Measurements from ENCODE around the gene KIAA2012. TPM values are rescaled to one million over a fixed set of nuclear protein-coding genes. Genes with fewer than 3 reads are reported as not detected.

The KIAA2012 gene
- total and polyA plus RNA-seq, 2 of the 4 experiments (the other 2 are of a cell fraction) = under 0.01 to 0.09 TPM

DNA sequence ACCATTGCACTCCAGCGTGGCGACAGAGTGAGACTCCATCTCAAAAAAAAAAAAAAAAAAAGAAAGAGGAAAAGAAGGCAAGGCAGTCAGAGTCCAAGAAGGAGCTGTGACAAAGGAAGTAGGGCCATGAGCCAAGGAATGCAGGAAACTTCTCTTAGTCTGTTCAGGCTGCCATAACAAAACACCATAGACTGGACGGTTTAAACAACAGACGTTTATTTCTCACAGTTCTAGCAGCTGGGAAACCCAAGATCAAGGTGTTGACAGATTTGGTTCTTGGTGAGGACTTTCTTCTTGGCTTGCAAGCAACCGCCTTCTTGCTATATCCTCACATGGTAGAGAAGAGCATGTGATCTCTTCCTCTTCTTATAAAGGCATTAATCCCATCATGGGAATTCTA, 178.4 kb downstream of the KIAA2012 start:
- no peaks in the 10 kb centered on the region for H3K36me3 ChIP-seq (ENCODE audit: control insufficient read depth, insufficient read depth, low read length)
- peak; percentile 31 for DNase-seq
- H4K8ac ChIP-seq (ENCODE audit: low read depth in 2 of 2, low read length in 2 of 2) = no peak overlapping the region
- H2BK5ac ChIP-seq (ENCODE audit: low read depth, low read length, poor library complexity, severe bottlenecking) = no peak overlapping the region
- no peak overlapping the region for H3K56ac ChIP-seq (ENCODE audit: extremely low read depth, insufficient read depth, low read length)
- WGBS, 2 experiments (ENCODE audit: extremely low coverage in 2 of 2, insufficient read length in 1 of 2) = no CpG with 5 or more reads among the region's 5 CpGs
- no peak overlapping the region for H3K4me2 ChIP-seq (ENCODE audit: low read depth, low read length)
- no peaks in the 10 kb centered on the region for H4K20me1 ChIP-seq (ENCODE audit: insufficient read depth, low read length)
- intact Hi-C loops (cut with micrococcal nuclease) = no loop called here
- peaks cover 1% of the 10 kb centered on the region; the same call in 1 of the 2 replicates for H3K9me3 ChIP-seq (ENCODE audit: control insufficient read depth, insufficient read depth, low read length)
- peak; percentile 46 for ATAC-seq (ENCODE audit: low read depth)
- H2AK9ac ChIP-seq (replicated peaks; ENCODE audit: low read depth, low read length, poor library complexity) = no peak overlapping the region
- no peak overlapping the region for H3K23ac ChIP-seq (ENCODE audit: low read depth, low read length)
- no peak overlapping the region for H3K4me3 ChIP-seq (ENCODE audit: insufficient read depth, low read depth, low read length)
- H3K27me3 ChIP-seq (ENCODE audit: control insufficient read depth, insufficient read depth, low read length) = no peaks in the 10 kb centered on the region
- H2BK20ac ChIP-seq (ENCODE audit: low read depth, low read length) = no peak overlapping the region
- dilution Hi-C loops (cut with HindIII; ENCODE audit: low sequenced_read_pairs, unreplicated experiment) = no loop called here
- no peak overlapping the region for H4K5ac ChIP-seq (ENCODE audit: low read depth, low read length)
- ChIA-PET POLR2A (ENCODE audit: unreplicated experiment) (interaction anchor here (0.6 kb wide), 1 partner anchor 10 kb away, joined by 3 read pairs; no protein-coding TSS in a partner anchor), CTCF (interaction anchor here (0.6 kb wide), 1 partner anchor 20 kb away, joined by 4 read pairs; no protein-coding TSS in a partner anchor)
- H3K4me1 ChIP-seq (ENCODE audit: control insufficient read depth, insufficient read depth, low read length) = no peaks in the 10 kb centered on the region; the same call in 1 of the 2 replicates
- no peak overlapping the region for H3K4ac ChIP-seq (ENCODE audit: low read depth, low read length)
- no peak overlapping the region for H3K14ac ChIP-seq (replicated peaks; ENCODE audit: low read depth, low read length)
- H2BK120ac ChIP-seq (ENCODE audit: low read depth, low read length) = no peak overlapping the region
- H3K9ac ChIP-seq (ENCODE audit: low read depth, low read length) = no peak overlapping the region
- no peaks in the 10 kb centered on the region for H3K9me1 ChIP-seq (ENCODE audit: insufficient read depth, low read length)
- no peak overlapping the region for H2BK15ac ChIP-seq (ENCODE audit: low read depth, low read length)
- no TSS peak for BruUV-seq (replicated peaks)
- in situ Hi-C loops (cut with MboI; ENCODE audit: low sequenced_read_pairs) = no loop called here
- no peak overlapping the region for H3K27ac ChIP-seq (ENCODE audit: insufficient read depth, low read length)
- no peak overlapping the region for H4K91ac ChIP-seq (ENCODE audit: insufficient read depth, low read depth, low read length)
- TF ChIP-seq, protein P1, sequence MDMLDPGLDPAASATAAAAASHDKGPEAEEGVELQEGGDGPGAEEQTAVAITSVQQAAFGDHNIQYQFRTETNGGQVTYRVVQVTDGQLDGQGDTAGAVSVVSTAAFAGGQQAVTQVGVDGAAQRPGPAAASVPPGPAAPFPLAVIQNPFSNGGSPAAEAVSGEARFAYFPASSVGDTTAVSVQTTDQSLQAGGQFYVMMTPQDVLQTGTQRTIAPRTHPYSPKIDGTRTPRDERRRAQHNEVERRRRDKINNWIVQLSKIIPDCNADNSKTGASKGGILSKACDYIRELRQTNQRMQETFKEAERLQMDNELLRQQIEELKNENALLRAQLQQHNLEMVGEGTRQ (IDR thresholded peaks at IDR 0.05; ENCODE audit: low read depth, low read length) = no peak
- no peak for TF ChIP-seq RCOR1 (IDR thresholded peaks at IDR 0.05; ENCODE audit: insufficient replicate concordance, low read length)
- TF ChIP-seq BHLHE40 (IDR thresholded peaks at IDR 0.05; ENCODE audit: low read depth, low read length) = no peak
- TF ChIP-seq POLR2A (IDR thresholded peaks at IDR 0.05; ENCODE audit: low read depth, low read length) = no peak
- no peak for TF ChIP-seq RAD21 (IDR thresholded peaks at IDR 0.05; ENCODE audit: low read length)
- no peak for TF ChIP-seq FOS (IDR thresholded peaks at IDR 0.05; ENCODE audit: low read depth, low read length)
- no peak for TF ChIP-seq NFE2L2 (IDR thresholded peaks at IDR 0.05; ENCODE audit: low read depth, low read length)
- TF ChIP-seq SMC3 (IDR thresholded peaks at IDR 0.05; ENCODE audit: low read depth, low read length) = no peak
- TF ChIP-seq MXI1 (IDR thresholded peaks at IDR 0.05; ENCODE audit: borderline replicate concordance, low read depth, low read length) = no peak
- TF ChIP-seq MAFK (IDR thresholded peaks at IDR 0.05; ENCODE audit: low read depth, low read length) = no peak
- no peak for TF ChIP-seq CEBPB (IDR thresholded peaks at IDR 0.05; ENCODE audit: low read depth, low read length)
- TF ChIP-seq, protein P2, sequence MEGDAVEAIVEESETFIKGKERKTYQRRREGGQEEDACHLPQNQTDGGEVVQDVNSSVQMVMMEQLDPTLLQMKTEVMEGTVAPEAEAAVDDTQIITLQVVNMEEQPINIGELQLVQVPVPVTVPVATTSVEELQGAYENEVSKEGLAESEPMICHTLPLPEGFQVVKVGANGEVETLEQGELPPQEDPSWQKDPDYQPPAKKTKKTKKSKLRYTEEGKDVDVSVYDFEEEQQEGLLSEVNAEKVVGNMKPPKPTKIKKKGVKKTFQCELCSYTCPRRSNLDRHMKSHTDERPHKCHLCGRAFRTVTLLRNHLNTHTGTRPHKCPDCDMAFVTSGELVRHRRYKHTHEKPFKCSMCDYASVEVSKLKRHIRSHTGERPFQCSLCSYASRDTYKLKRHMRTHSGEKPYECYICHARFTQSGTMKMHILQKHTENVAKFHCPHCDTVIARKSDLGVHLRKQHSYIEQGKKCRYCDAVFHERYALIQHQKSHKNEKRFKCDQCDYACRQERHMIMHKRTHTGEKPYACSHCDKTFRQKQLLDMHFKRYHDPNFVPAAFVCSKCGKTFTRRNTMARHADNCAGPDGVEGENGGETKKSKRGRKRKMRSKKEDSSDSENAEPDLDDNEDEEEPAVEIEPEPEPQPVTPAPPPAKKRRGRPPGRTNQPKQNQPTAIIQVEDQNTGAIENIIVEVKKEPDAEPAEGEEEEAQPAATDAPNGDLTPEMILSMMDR (conservative IDR thresholded peaks at IDR 0.05; ENCODE audit: low read depth, low read length) = no peak
- TF ChIP-seq CHD1 (IDR thresholded peaks at IDR 0.05; ENCODE audit: low read depth, low read length) = no peak
- no peak for TF ChIP-seq MAZ (IDR thresholded peaks at IDR 0.05; ENCODE audit: borderline replicate concordance, low read depth, low read length)
- TF ChIP-seq ELK1 (IDR thresholded peaks at IDR 0.05; ENCODE audit: borderline replicate concordance, low read depth, low read length) = no peak
- no peak for TF ChIP-seq RFX5 (IDR thresholded peaks at IDR 0.05; ENCODE audit: low read depth, low read length)
- H3K79me1 ChIP-seq (ENCODE audit: low read depth in 1 of 2, low read length in 2 of 2) = no peaks in the 10 kb centered on the region
- H2AK5ac ChIP-seq (ENCODE audit: low read depth, low read length) = no peak overlapping the region
- H2AFZ ChIP-seq (replicated peaks; ENCODE audit: low read length, poor library complexity) = no peak overlapping the region
- H3K18ac ChIP-seq (ENCODE audit: low read depth, low read length) = no peak overlapping the region

All from IMR-90 (cell line).